ENCODE results near the gene GSG1L. TPM values are rescaled to one million over a fixed set of nuclear protein-coding genes. Genes with fewer than 3 reads are reported as not detected.

GSG1L gene
- total and polyA plus RNA-seq, 9 of the 15 experiments (the other 6 are each of a cell fraction or from before 2014, with no cell fraction given), result not detected

- TF ChIP-seq TAF9B (IDR thresholded peaks at IDR 0.05; ENCODE audit: partially characterized antibody) (no peak), HMG20A (CRISPR knock-in tag; conservative IDR thresholded peaks at IDR 0.05) (no peak), ZNF717 (CRISPR knock-in tag; IDR thresholded peaks at IDR 0.05) (no peak), TAF7 (tag; IDR thresholded peaks at IDR 0.05) (no peak)
Measured at GRCh38 chr16:28041615-28042014, 21.9 kb downstream of the GSG1L start (continued).

- Histone ChIP-seq H4K20me1 (replicated peaks; ENCODE audit: control insufficient read depth, insufficient read depth, low read length) (no peaks in the 10 kb centered on the region; the same call in 1 of the 2 replicates), H3K27ac (ENCODE audit: extremely low read depth, low read depth, low read length) (no peak overlapping the region), H3K9me3 (replicated peaks; ENCODE audit: control insufficient read depth, insufficient read depth, low read depth, low read length) (no peaks in the 10 kb centered on the region), H3K4me3 (no peak overlapping the region), H3K4me1 (replicated peaks in 1 of 2; ENCODE audit: control insufficient read depth in 2 of 2, insufficient read depth in 2 of 2, low read length in 2 of 2) (no peaks in the 10 kb centered on the region), H3K9ac (ENCODE audit: insufficient read depth in 1 of 2, low read depth in 2 of 2, low read length in 2 of 2) (no peak overlapping the region), H3K4me2 (ENCODE audit: insufficient read depth, low read length) (no peak overlapping the region), H3K9me1 (ENCODE audit: control insufficient read depth, insufficient read depth, low read length) (no peaks in the 10 kb centered on the region), H3K79me2 (ENCODE audit: control insufficient read depth, insufficient read depth, low read length) (no peaks in the 10 kb centered on the region), H2AFZ (ENCODE audit: low read depth, low read length) (no peak overlapping the region), H3K36me3 (ENCODE audit: control insufficient read depth, insufficient read depth, low read length) (no peaks in the 10 kb centered on the region), H3K27me3 (ENCODE audit: control insufficient read depth in 2 of 2, insufficient read depth in 2 of 2, low read length in 2 of 2) (peaks cover 2 to 30% of the 10 kb centered on the region in 2 experiments; a peak in 4 of 5 replicates)
- in situ Hi-C loops (cut with MboI) (no loop called here), intact Hi-C loops (cut with micrococcal nuclease) (no loop called here)
- FAIRE-seq (no peak), DNase-seq (ENCODE audit: extremely low read depth in 1 of 4, low spot score in 3 of 4) (no peak), ATAC-seq (no peak)
- ChIA-PET POLR2A (no interaction called here), CTCF (ENCODE audit: low intra/inter-chr PET ratio) (no interaction called here)
- WGBS (ENCODE audit: insufficient coverage, low coverage, missing lambda C conversion rate), result 5% methylated on average over 8 of the region's 8 CpGs
- BruUV-seq (replicated peaks), result no TSS peak
- TF ChIP-seq TRIM24 (IDR thresholded peaks at IDR 0.05) (no peak), KLF1 (tag; IDR thresholded peaks at IDR 0.05) (no peak), THRA (IDR thresholded peaks at IDR 0.05) (no peak), CCNT2 (IDR thresholded peaks at IDR 0.05; ENCODE audit: borderline replicate concordance, extremely low read depth, insufficient read length, low read depth, low read length) (no peak), CEBPB (tag; IDR thresholded peaks at IDR 0.05) (no peak), ZNF384 (IDR thresholded peaks at IDR 0.05; ENCODE audit: low read depth, low read length) (no peak), ZBTB26 (CRISPR knock-in tag; IDR thresholded peaks at IDR 0.05) (no peak), DDX20 (tag; IDR thresholded peaks at IDR 0.05; ENCODE audit: low read depth) (no peak), RB1 (IDR thresholded peaks at IDR 0.05; ENCODE audit: low read depth) (no peak)
- TF ChIP-seq, protein P1, sequence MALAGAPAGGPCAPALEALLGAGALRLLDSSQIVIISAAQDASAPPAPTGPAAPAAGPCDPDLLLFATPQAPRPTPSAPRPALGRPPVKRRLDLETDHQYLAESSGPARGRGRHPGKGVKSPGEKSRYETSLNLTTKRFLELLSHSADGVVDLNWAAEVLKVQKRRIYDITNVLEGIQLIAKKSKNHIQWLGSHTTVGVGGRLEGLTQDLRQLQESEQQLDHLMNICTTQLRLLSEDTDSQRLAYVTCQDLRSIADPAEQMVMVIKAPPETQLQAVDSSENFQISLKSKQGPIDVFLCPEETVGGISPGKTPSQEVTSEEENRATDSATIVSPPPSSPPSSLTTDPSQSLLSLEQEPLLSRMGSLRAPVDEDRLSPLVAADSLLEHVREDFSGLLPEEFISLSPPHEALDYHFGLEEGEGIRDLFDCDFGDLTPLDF (CRISPR knock-in tag; IDR thresholded peaks at IDR 0.05), result no peak
- TF ChIP-seq, protein P2, sequence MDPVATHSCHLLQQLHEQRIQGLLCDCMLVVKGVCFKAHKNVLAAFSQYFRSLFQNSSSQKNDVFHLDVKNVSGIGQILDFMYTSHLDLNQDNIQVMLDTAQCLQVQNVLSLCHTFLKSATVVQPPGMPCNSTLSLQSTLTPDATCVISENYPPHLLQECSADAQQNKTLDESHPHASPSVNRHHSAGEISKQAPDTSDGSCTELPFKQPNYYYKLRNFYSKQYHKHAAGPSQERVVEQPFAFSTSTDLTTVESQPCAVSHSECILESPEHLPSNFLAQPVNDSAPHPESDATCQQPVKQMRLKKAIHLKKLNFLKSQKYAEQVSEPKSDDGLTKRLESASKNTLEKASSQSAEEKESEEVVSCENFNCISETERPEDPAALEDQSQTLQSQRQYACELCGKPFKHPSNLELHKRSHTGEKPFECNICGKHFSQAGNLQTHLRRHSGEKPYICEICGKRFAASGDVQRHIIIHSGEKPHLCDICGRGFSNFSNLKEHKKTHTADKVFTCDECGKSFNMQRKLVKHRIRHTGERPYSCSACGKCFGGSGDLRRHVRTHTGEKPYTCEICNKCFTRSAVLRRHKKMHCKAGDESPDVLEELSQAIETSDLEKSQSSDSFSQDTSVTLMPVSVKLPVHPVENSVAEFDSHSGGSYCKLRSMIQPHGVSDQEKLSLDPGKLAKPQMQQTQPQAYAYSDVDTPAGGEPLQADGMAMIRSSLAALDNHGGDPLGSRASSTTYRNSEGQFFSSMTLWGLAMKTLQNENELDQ (CRISPR knock-in tag; IDR thresholded peaks at IDR 0.05; ENCODE audit: borderline replicate concordance), result no peak
Measured at GRCh38 chr16:28040039-28040438, 23.5 kb downstream of the GSG1L start.

All from K562 (cell line).